Adipose tissue (tissue), 3 donors: ENCODE data around the gene PHF2. TPM values are rescaled to one million over a fixed set of nuclear protein-coding genes. Genes with fewer than 3 reads are reported as not detected.

ENCODE experiments used
- polyA plus RNA-seq, 3 donors: library from polyadenylated mRNA; stranded (reverse); fragments of 200-250 nt; gene quantifications; one replicate each; pipeline ENCODE4 v1.2.3, GENCODE V29; 2013
- donor health status: healthy with polysubstance abuse.
- donor health status: Bipolar disorder and iron deficiency.
- donor health status: healthy.

The PHF2 gene
- polyA plus RNA-seq, 3 donors: 9.5 to 25.1 (median 17.6) TPM

Other genes starting within 250 kb of the PHF2 start
- gene FAM120A, start 124.9 kb upstream of the PHF2 start, polyA plus RNA-seq: 10 to 100 TPM; 38.4 to 60.1 (median 53.3) TPM
- 10 to 100 TPM; 21.2 to 44.8 (median 44.7) TPM for gene FAM120AOS, start 123.0 kb upstream of the PHF2 start, polyA plus RNA-seq